SJSA1 (cell line): Measurements from ENCODE around the gene USP11. TPM values are rescaled to one million over a fixed set of nuclear protein-coding genes. Genes with fewer than 3 reads are reported as not detected.

ENCODE experiments used
- DNase-seq, 2 experiments: peaks; one replicate each; pipeline ENCODE4 v3.0.0-alpha.2; 2015 to 2020; ENCODE audit warnings: low spot score in 2 of 2, low read depth in 1 of 2
- H3K27ac ChIP-seq: fragments of 250-450 bp; sonication (Bioruptor Pico); 2 replicates; pipeline ENCODE4 v1.5.1; 2020; ENCODE audit warnings: mild to moderate bottlenecking, moderate library complexity
- H3K27me3 ChIP-seq: fragments of 250-450 bp; sonication (Bioruptor Pico); replicated peaks from 2 replicates; pipeline ENCODE4 v1.5.1; 2020; ENCODE audit warnings: mild to moderate bottlenecking, moderate library complexity
- H3K36me3 ChIP-seq: fragments of 250-450 bp; sonication (Bioruptor Pico); 2 replicates; pipeline ENCODE4 v1.5.1; 2020; ENCODE audit warnings: mild to moderate bottlenecking
- H3K4me1 ChIP-seq: fragments of 250-450 bp; sonication (Bioruptor Pico); replicated peaks from 2 replicates; pipeline ENCODE4 v1.6.1; 2021; ENCODE audit warnings: mild to moderate bottlenecking
- H3K4me3 ChIP-seq: fragments of 250-450 bp; sonication (Bioruptor Pico); 2 replicates; pipeline ENCODE4 v1.5.1; 2020; ENCODE audit warnings: mild to moderate bottlenecking
- H3K9me3 ChIP-seq: fragments of 250-450 bp; sonication (Bioruptor Pico); replicated peaks from 2 replicates; pipeline ENCODE4 v1.5.1; 2020; ENCODE audit warnings: mild to moderate bottlenecking
- total RNA-seq: library from RNA; depleted of rRNA; stranded (reverse); fragments of >200 nt; shearing (Covaris generic); gene quantifications from 2 replicates; pipeline ENCODE4 v1.2.3, GENCODE V29; 2014

Gene USP11
- total RNA-seq, 1 experiment from 2014 or later: 39.5 TPM

DNA sequence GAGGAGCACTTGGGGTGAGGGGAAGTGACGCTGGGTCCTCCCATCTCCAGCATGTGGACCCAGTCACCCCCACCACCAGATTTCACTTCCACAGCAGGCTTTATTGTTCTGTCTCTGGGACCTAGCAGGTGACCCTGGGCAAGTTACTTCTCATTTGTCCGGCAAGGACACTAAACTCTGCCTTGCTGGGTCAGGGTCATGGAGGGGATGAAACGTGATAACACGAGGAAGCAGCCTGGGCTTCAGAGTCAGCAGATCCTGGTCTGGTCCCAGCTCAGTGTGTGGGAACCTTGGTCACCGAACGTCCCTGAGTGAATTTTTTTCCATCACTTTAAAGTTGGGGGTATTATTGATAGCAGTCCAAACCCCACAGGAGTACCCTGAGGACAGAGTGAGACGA, 35.3 kb upstream of the USP11 start:
- Histone ChIP-seq H3K4me3 (no peak overlapping the region), H3K36me3 (peaks cover 71% of the 10 kb centered on the region), H3K9me3 (no peaks in the 10 kb centered on the region), H3K4me1 (peaks cover 22% of the 10 kb centered on the region), H3K27ac (no peak overlapping the region), H3K27me3 (no peaks in the 10 kb centered on the region)
- DNase-seq: no peak

DNA sequence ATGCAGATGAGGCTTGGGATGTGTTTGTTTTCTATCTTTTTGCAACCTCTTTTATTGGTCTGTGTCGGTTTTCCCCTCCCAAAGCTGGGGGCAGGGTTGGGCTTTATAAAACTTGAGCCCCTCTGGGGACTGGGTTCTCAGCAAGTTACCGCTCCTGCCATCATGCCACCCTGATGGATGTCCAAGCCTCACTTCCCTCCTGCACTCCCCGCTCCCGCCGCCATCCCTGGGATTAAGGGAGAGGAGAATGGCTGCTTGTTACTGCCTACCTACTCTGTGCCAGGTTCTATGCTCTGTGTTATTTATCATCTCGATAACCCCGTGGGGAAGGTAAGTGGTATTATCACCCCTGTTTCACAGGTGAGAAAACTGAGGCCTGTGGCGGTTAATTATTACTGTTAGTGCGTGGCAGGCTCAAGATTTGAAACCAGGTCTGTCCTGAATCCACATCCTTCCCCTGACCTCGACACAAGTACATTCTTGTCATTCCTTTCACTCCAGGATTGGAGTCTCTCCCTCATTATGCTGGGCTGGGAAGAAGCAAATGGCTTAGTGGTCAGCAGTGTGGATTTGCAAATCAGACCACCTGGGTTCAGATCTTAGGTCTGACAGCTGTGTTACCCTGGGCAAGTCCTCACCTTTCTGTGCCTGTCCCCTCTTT, 34.7 kb upstream of the USP11 start:
- no peak for DNase-seq
- Histone ChIP-seq H3K9me3 (no peaks in the 10 kb centered on the region), H3K27me3 (no peaks in the 10 kb centered on the region), H3K4me3 (no peak overlapping the region), H3K36me3 (peaks cover 74% of the 10 kb centered on the region), H3K4me1 (peaks cover 18% of the 10 kb centered on the region), H3K27ac (no peak overlapping the region)

DNA sequence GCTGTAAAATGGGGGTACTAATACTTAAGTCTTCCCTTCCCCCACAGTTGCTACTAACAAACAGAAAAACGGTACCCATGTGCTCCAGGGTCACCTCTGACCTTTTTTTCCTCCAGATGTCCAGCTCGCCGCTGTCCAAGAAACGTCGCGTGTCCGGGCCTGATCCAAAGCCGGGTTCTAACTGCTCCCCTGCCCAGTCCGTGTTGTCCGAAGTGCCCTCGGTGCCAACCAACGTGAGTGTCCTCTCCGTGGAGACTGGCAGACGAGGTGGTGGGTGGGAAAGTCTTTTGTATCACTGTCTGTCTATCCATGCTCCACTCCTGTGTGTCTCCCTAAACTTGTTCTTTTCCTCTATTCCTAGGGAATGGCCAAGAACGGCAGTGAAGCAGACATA, 34.1 kb upstream of the USP11 start:
- Histone ChIP-seq H3K4me1 (peaks cover 16% of the 10 kb centered on the region; the same call in 1 of the 2 replicates), H3K36me3 (peaks cover 76% of the 10 kb centered on the region), H3K9me3 (no peaks in the 10 kb centered on the region), H3K27ac (no peak overlapping the region), H3K27me3 (no peaks in the 10 kb centered on the region), H3K4me3 (no peak overlapping the region)
- no peak for DNase-seq

DNA sequence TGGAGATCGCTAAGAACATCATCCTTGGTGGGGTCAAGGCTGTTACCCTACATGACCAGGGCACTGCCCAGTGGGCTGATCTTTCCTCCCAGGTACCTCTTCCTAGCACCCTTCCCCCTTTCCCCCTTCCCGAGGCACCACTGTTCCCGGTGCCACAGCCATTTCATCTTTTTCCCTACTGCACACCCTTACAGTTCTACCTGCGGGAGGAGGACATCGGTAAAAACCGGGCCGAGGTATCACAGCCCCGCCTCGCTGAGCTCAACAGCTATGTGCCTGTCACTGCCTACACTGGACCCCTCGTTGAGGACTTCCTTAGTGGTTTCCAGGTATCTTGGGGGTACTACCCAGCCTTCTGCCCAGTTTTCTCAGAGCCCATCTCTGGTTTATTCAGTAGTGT, 33.5 kb upstream of the USP11 start:
- Histone ChIP-seq H3K36me3 (peaks cover 73% of the 10 kb centered on the region), H3K4me1 (peaks cover 16% of the 10 kb centered on the region; the same call in 1 of the 2 replicates), H3K4me3 (no peak overlapping the region), H3K27me3 (no peaks in the 10 kb centered on the region), H3K9me3 (no peaks in the 10 kb centered on the region), H3K27ac (no peak overlapping the region)
- no peak for DNase-seq

DNA sequence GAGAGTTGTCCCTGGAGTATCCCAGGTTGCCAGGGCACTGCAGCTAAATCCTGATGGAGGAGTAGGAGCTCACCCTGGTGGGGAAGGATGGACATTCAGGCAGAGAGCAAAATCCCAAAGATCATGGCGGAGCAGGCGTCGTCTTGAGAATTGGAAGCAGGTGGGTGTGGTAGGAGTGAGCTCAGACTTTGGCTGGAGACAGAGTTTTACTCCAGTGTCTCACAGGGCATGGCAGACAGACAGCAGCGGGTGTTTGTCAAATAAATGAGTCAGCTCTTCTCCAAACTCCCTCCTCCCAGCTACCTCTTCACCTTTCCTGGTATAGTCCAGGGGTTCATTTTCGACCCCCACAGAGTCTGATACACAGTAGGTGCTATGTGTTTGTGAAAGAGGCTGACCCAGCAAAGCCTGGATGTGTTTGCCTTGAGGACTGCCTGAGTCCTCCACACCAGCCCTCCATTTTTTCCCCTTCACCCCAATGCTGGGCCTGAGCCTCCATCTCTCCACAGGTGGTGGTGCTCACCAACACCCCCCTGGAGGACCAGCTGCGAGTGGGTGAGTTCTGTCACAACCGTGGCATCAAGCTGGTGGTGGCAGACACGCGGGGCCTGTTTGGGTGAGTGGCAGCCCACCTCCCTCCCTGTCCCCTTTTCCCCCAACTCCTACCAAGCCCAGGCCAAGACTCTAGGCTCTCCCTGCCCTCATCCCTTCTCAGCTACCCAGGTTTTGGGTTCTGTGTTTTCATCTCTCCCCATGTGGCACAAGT, 32.2 kb upstream of the USP11 start:
- Histone ChIP-seq H3K9me3 (no peaks in the 10 kb centered on the region), H3K36me3 (peaks cover 81% of the 10 kb centered on the region), H3K4me3 (no peak overlapping the region), H3K27me3 (no peaks in the 10 kb centered on the region), H3K4me1 (peaks cover 13% of the 10 kb centered on the region; the same call in 1 of the 2 replicates), H3K27ac (no peak overlapping the region)
- DNase-seq: no peak

DNA sequence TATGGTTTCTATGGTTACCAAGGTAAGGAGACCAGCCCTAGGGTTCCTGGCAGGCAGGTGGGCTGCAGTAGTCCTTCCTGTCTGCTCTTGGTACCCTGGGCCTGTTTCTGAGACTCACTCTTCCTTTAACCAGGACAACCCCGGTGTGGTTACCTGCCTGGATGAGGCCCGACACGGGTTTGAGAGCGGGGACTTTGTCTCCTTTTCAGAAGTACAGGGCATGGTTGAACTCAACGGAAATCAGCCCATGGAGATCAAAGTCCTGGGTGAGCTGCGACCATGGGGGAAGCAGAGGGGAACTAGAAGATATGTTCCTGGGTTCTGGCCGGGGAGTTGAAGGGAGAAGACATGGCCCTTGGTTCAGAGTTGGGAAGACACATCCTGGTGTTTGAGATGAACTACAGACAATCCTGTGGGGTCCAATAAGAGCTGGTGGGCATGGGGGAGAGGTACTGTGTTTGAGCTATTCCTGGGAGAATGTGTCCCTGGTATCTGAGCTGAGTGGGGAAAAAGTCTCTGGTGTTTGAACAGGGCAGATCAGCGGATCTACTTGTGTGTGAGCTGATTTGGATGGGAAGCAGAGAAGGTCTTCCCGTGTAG, 31.4 kb upstream of the USP11 start:
- Histone ChIP-seq H3K4me3 (no peak overlapping the region), H3K4me1 (0 out of 2 replicates have a peak, but pooled peaks cover 9% of the 10 kb centered on the region), H3K27me3 (no peaks in the 10 kb centered on the region), H3K9me3 (no peaks in the 10 kb centered on the region), H3K36me3 (peaks cover 80% of the 10 kb centered on the region), H3K27ac (no peak overlapping the region)
- no peak for DNase-seq

DNA sequence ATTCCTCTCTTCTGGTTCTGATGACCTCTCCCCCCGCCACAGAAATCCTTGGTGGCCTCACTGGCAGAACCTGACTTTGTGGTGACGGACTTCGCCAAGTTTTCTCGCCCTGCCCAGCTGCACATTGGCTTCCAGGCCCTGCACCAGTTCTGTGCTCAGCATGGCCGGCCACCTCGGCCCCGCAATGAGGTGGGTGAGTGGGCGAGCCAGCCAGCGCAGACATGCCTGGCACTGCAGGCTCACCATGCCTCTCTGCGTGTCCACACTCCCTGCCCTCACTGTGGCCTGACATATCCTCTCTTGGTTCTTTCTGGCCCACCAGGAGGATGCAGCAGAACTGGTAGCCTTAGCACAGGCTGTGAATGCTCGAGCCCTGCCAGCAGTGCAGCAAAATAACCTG, 30.5 kb upstream of the USP11 start:
- DNase-seq: no peak
- Histone ChIP-seq H3K36me3 (peaks cover 82% of the 10 kb centered on the region), H3K9me3 (no peaks in the 10 kb centered on the region)

DNA sequence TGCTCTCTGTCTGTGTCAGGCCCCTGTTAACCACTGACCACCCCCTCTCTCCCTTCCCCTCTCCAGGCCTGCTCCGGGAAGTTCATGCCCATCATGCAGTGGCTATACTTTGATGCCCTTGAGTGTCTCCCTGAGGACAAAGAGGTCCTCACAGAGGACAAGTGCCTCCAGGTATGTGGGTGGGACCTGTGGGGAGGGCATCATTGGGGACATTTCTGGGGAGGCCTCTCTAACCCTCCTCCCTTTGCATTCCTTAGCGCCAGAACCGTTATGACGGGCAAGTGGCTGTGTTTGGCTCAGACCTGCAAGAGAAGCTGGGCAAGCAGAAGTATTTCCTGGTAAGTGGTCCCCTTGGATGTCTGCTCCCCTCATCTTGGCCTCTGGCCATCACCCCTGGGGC, 29.9 kb upstream of the USP11 start:
- Histone ChIP-seq H3K27me3 (no peaks in the 10 kb centered on the region), H3K4me3 (no peak overlapping the region), H3K36me3 (peaks cover 84% of the 10 kb centered on the region), H3K9me3 (no peaks in the 10 kb centered on the region), H3K4me1 (0 out of 2 replicates have a peak, but pooled peaks cover 3% of the 10 kb centered on the region), H3K27ac (no peak overlapping the region)
- no peak for DNase-seq

More for the DNA sequence above, 30.5 kb upstream of the USP11 start:
- Histone ChIP-seq H3K4me1 (0 out of 2 replicates have a peak, but pooled peaks cover 6% of the 10 kb centered on the region), H3K4me3 (no peak overlapping the region), H3K27me3 (no peaks in the 10 kb centered on the region), H3K27ac (no peak overlapping the region)

DNA sequence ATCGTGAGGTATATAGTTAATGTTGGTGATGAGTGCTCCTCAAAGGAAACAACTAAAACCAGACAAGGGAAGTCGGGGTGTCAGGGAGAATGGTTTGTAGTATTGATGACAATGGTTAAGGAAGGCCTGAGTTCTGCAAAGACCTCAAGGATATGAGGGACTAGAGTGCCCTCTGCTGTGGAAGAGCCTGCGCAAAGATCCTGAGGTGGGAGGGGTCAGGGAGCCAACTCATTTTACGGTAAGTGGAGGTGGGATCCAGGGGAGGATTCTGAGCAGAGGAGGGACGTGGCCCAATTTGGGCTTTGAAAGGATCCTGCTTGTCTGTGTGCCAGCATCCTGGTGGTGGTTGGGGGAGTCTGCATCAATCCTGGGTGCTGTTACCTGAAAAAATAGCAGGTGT, 27.8 kb upstream of the USP11 start:
- Histone ChIP-seq H3K27me3 (no peaks in the 10 kb centered on the region), H3K36me3 (peaks cover 83% of the 10 kb centered on the region), H3K4me1 (no peaks in the 10 kb centered on the region), H3K4me3 (no peak overlapping the region), H3K9me3 (no peaks in the 10 kb centered on the region), H3K27ac (no peak overlapping the region)
- no peak for DNase-seq

DNA sequence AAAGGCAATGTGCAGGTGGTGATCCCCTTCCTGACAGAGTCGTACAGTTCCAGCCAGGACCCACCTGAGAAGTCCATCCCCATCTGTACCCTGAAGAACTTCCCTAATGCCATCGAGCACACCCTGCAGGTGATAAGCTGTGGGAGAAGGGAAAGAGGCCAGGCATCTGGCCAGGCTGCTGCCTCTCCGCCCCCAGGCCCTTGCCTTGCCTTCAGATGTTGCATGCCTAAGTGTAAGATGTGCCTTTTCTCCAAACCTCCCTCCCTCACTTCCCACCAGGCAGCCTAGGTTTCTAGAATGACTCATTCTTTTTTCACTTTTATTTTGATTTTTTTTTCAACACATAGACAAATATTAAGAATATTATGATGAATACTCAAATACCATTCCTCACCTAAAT, 26.5 kb upstream of the USP11 start:
- H3K27me3 ChIP-seq: no peaks in the 10 kb centered on the region
- no peak overlapping the region for H3K27ac ChIP-seq
- no peaks in the 10 kb centered on the region for H3K4me1 ChIP-seq
- H3K4me3 ChIP-seq: no peak overlapping the region
- H3K36me3 ChIP-seq: peaks cover 83% of the 10 kb centered on the region
- H3K9me3 ChIP-seq: no peaks in the 10 kb centered on the region
- no peak for DNase-seq

DNA sequence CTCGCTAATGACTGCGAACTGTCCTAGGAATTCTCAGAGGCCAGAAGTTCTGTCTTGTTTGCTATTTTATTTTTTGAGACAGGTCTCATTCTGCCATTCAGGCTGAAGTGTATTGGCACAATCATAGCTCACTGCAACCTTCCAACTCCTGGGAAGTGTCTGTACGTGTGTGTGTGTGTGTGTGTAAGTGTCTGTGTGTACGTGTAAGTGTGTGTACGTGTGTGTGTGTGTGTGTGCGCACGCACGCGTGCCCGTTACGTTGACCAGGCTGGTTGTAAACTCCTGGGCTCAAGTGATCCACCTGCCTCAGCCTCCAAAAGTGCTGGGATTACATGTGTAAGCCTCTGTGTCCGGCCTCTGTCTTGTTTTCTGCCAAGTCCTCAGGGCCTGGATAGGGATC, 24.7 kb upstream of the USP11 start:
- no peak overlapping the region for H3K4me3 ChIP-seq
- H3K27ac ChIP-seq: no peak overlapping the region
- H3K4me1 ChIP-seq: no peaks in the 10 kb centered on the region
- no peaks in the 10 kb centered on the region for H3K9me3 ChIP-seq
- no peaks in the 10 kb centered on the region for H3K27me3 ChIP-seq
- no peak for DNase-seq
- peaks cover 80% of the 10 kb centered on the region for H3K36me3 ChIP-seq

DNA sequence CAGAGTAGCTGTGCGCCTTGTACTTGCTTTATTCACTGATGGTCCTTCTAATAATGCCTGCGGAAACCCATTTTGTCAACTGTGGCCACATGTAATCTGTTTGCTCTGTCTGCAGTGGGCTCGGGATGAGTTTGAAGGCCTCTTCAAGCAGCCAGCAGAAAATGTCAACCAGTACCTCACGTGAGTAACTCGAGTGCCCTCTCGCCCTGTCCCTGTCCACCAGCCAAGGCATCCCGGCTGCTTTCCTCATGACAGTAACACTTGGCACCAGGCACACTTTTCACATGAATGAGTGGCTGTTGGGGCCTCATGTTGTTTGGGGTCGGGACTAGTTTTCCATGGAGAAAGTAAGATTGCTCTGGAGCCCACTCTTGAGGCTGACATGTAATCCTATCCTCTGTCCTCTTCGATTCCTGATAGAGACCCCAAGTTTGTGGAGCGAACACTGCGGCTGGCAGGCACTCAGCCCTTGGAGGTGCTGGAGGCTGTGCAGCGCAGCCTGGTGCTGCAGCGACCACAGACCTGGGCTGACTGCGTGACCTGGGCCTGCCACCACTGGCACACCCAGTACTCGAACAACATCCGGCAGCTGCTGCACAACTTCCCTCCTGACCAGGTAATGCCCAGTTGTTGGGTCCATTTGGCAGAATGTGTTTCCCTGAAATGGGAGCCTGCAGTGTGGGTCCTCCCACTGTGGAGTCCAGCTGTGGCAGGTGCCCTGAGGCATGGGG, 23.1 kb upstream of the USP11 start:
- Histone ChIP-seq H3K27me3 (no peaks in the 10 kb centered on the region), H3K27ac (no peak overlapping the region), H3K36me3 (peaks cover 80% of the 10 kb centered on the region), H3K4me3 (no peak overlapping the region), H3K4me1 (no peaks in the 10 kb centered on the region), H3K9me3 (no peaks in the 10 kb centered on the region)
- no peak for DNase-seq

DNA sequence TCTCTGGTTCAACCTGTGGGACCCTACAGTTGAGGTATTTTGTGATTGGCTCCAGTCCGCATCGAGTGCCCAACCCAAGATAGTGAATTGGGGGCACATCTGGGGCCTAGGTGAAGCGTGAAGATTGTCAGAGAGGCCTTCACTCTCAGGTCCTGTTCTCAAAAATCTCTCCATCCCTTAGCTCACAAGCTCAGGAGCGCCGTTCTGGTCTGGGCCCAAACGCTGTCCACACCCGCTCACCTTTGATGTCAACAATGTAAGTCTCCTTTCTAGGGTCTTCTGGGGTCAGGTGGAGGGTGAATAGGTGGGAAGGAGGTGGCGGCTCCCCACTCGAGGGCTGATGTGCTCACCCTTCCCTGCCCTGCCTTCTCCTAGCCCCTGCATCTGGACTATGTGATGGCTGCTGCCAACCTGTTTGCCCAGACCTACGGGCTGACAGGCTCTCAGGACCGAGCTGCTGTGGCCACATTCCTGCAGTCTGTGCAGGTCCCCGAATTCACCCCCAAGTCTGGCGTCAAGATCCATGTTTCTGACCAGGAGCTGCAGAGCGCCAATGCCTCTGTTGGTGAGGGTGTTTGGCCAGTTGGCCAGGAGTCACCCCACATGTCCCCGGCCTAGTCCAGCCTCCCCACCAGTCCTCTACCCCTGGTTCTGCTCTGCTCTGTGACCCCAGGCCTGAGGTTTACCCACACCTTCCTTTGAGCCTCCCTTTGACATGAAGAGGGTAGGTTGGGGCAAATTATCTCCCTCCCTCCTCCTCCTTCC, 22.0 kb upstream of the USP11 start:
- Histone ChIP-seq H3K9me3 (no peaks in the 10 kb centered on the region), H3K27ac (no peak overlapping the region), H3K27me3 (no peaks in the 10 kb centered on the region), H3K4me1 (no peaks in the 10 kb centered on the region), H3K36me3 (peaks cover 82% of the 10 kb centered on the region), H3K4me3 (no peak overlapping the region)
- DNase-seq: no peak
